HG02938 (cell line): ENCODE data around the gene SEC22A.

ENCODE experiments used
- ATAC-seq: cut with Tn5 transposase; IDR thresholded peaks from one replicate; pipeline ENCODE4 v1.9.1; 2021; ENCODE audit warnings: mild to moderate bottlenecking, moderate library complexity; ENCODE audit not compliant: unreplicated experiment

Gene SEC22A

GRCh38 chr3:123262226-123262625 is 60.5 kb downstream of the SEC22A start:
- no peak for ATAC-seq

GRCh38 chr3:123262868-123263267 is 61.1 kb downstream of the SEC22A start:
- no peak for ATAC-seq

- ATAC-seq: no peak
These were observed 62.2 kb downstream of the SEC22A start for GRCh38 chr3:123263941-123264340.

- ATAC-seq: no peak
These were observed 66.1 kb downstream of the SEC22A start for GRCh38 chr3:123267821-123268220.

GRCh38 chr3:123270818-123271217 is 69.1 kb downstream of the SEC22A start:
- ATAC-seq: no peak

- no peak for ATAC-seq
These were observed 69.9 kb downstream of the SEC22A start for GRCh38 chr3:123271466-123272159.

- ATAC-seq: no peak
These were observed 70.8 kb downstream of the SEC22A start for GRCh38 chr3:123272547-123272946.

GRCh38 chr3:123275691-123276090 is 73.9 kb downstream of the SEC22A start:
- no peak for ATAC-seq

- ATAC-seq: no peak
These were observed 74.7 kb downstream of the SEC22A start for GRCh38 chr3:123276346-123277006.

GRCh38 chr3:123277106-123277505 is 75.4 kb downstream of the SEC22A start:
- no peak for ATAC-seq

- no peak for ATAC-seq
These were observed 76.7 kb downstream of the SEC22A start for GRCh38 chr3:123278446-123278845.

- no peak for ATAC-seq
These were observed 77.4 kb downstream of the SEC22A start for GRCh38 chr3:123279121-123279520.

- no peak for ATAC-seq
These were observed 79.7 kb downstream of the SEC22A start for GRCh38 chr3:123281406-123281805.

GRCh38 chr3:123281929-123282328 is 80.2 kb downstream of the SEC22A start:
- ATAC-seq: no peak

GRCh38 chr3:123282461-123282860 is 80.7 kb downstream of the SEC22A start:
- ATAC-seq: no peak

- no peak for ATAC-seq
These were observed 81.3 kb downstream of the SEC22A start for GRCh38 chr3:123283074-123283473.

GRCh38 chr3:123283657-123284398 is 82.1 kb downstream of the SEC22A start:
- no peak for ATAC-seq

GRCh38 chr3:123284399-123285010 is 82.8 kb downstream of the SEC22A start:
- no peak for ATAC-seq

GRCh38 chr3:123285066-123285465 is 83.3 kb downstream of the SEC22A start:
- ATAC-seq: no peak

- no peak for ATAC-seq
These were observed 83.7 kb downstream of the SEC22A start for GRCh38 chr3:123285479-123285878.

- no peak for ATAC-seq
These were observed 84.2 kb downstream of the SEC22A start for GRCh38 chr3:123285931-123286307.
